Ramos (cell line): Measurements from ENCODE around the gene WDR72.
"Not testable (repeated sequence)": the region's sequence is repeated elsewhere in the genome, so short reads cannot be mapped to it uniquely, and the experiment has no call there.

ENCODE experiments used
- in situ Hi-C: fragments of 300-500 bp; cut with MboI; formaldehyde crosslinking; loops from one replicate; pipeline ENCODE4 v1.14.3; 2022; ENCODE audit warnings: low sequenced_read_pairs; ENCODE audit not compliant: unreplicated experiment

The WDR72 gene

GRCh38 chr15:53548236-53548635 is 211.2 kb downstream of the WDR72 start:
- in situ Hi-C loops = no loop called here

GRCh38 chr15:53540626-53541300 is 218.7 kb downstream of the WDR72 start:
- in situ Hi-C loops = not testable (repeated sequence)

- in situ Hi-C loops = no loop called here
Measured at GRCh38 chr15:53539878-53540277, 219.6 kb downstream of the WDR72 start.

- in situ Hi-C loops = no loop called here
Measured at GRCh38 chr15:53536479-53537120, 222.9 kb downstream of the WDR72 start.

- in situ Hi-C loops = no loop called here
Measured at GRCh38 chr15:53535886-53536285, 223.6 kb downstream of the WDR72 start.

- in situ Hi-C loops = no loop called here
Measured at GRCh38 chr15:53534105-53534839, 225.2 kb downstream of the WDR72 start.

- in situ Hi-C loops = no loop called here
Measured at GRCh38 chr15:53530761-53531160, 228.7 kb downstream of the WDR72 start.

- in situ Hi-C loops = no loop called here
Measured at GRCh38 chr15:53527996-53528395, 231.5 kb downstream of the WDR72 start.

GRCh38 chr15:53525894-53526293 is 233.6 kb downstream of the WDR72 start:
- in situ Hi-C loops = no loop called here

- in situ Hi-C loops = no loop called here
Measured at GRCh38 chr15:53522991-53523390, 236.5 kb downstream of the WDR72 start.

GRCh38 chr15:53520996-53521395 is 238.5 kb downstream of the WDR72 start:
- in situ Hi-C loops = no loop called here

- in situ Hi-C loops = no loop called here
Measured at GRCh38 chr15:53513431-53513830, 246.0 kb downstream of the WDR72 start.

- in situ Hi-C loops = no loop called here
Measured at GRCh38 chr15:53512029-53512428, 247.4 kb downstream of the WDR72 start.

- in situ Hi-C loops = no loop called here
Measured at GRCh38 chr15:53511175-53511574, 248.3 kb downstream of the WDR72 start.

- in situ Hi-C loops = no loop called here
Measured at GRCh38 chr15:53506370-53506769, 253.1 kb downstream of the WDR72 start.

GRCh38 chr15:53498996-53499395 is 260.5 kb downstream of the WDR72 start:
- in situ Hi-C loops = no loop called here

- in situ Hi-C loops = no loop called here
Measured at GRCh38 chr15:53490341-53490740, 269.1 kb downstream of the WDR72 start.

- in situ Hi-C loops = no loop called here
Measured at GRCh38 chr15:53482055-53482454, 277.4 kb downstream of the WDR72 start.

GRCh38 chr15:53477981-53478766 is 281.3 kb downstream of the WDR72 start:
- in situ Hi-C loops = no loop called here

GRCh38 chr15:53473886-53474285 is 285.6 kb downstream of the WDR72 start:
- in situ Hi-C loops = no loop called here

- in situ Hi-C loops = no loop called here
Measured at GRCh38 chr15:53473435-53473834, 286.0 kb downstream of the WDR72 start.
